Large intestine (tissue), 3 donors: Measurements from ENCODE around the gene ADAM23. TPM values are rescaled to one million over a fixed set of nuclear protein-coding genes. Genes with fewer than 3 reads are reported as not detected.

Source experiments
- DNase-seq, 2 donors: peaks; one replicate each; pipeline versions ENCODE4 v3.0.0 to v3.0.0-alpha.2; 2013
- H3K27ac ChIP-seq: one replicate; pipeline ENCODE4 v1.5.1; 2013; ENCODE audit warnings: low read length
- H3K27me3 ChIP-seq: 2 replicates; pipeline ENCODE4 v1.6.1; 2013; ENCODE audit warnings: low read length; ENCODE audit not compliant: control insufficient read depth, insufficient read depth
- H3K36me3 ChIP-seq: 2 replicates; pipeline ENCODE4 v1.6.1; 2013; ENCODE audit warnings: low read length; ENCODE audit not compliant: control insufficient read depth, insufficient read depth
- H3K4me1 ChIP-seq: one replicate; pipeline ENCODE4 v1.6.1; 2013; ENCODE audit warnings: low read length; ENCODE audit not compliant: control insufficient read depth, insufficient read depth
- H3K4me3 ChIP-seq: one replicate; pipeline ENCODE4 v1.5.1; 2013; ENCODE audit warnings: low read length
- H3K9me3 ChIP-seq: one replicate; pipeline ENCODE4 v1.6.1; 2013; ENCODE audit warnings: mild to moderate bottlenecking, low read depth, low read length, moderate library complexity; ENCODE audit not compliant: control insufficient read depth
- WGBS: methylation state at CpG from one replicate; pipeline ENCODE4 v1.1.5; 2013; ENCODE audit warnings: low lambda C conversion rate; ENCODE audit not compliant: insufficient coverage; 5-methylcytosine and 5-hydroxymethylcytosine counted together
- polyA plus RNA-seq: library from polyadenylated mRNA; unstranded; fragments of 120-200 nt; gene quantifications from one replicate; pipeline ENCODE4 v1.2.1, GENCODE V29; 2013

The ADAM23 gene
- polyA plus RNA-seq, 1 donor: 3.3 TPM

DNA sequence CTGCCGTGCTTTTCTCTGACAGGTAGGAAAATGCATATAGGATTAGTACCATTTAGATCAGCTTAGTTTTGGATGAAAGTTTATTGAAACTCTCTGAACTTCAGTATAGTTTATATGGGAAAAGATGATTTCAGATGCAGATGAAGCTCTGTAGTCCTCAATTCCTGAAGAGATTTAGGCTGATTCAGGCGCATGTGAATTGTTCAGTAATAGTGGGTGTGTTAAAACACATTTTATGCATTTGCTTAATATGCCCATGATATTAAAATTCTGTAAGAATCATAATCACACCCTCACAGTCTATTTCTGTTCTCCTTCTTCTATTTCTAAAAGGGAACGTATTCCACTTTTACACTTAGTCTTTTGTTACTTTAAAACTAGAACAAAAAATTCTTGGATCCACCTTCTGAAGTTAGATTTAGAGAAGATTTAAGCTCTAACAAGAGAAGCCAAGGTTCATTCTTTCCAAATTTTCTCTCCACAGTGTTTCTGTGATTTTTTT, 154.4 kb downstream of the ADAM23 start:
- Histone ChIP-seq H3K36me3 (no peaks in the 10 kb centered on the region), H3K4me1 (no peaks in the 10 kb centered on the region), H3K27ac (no peak overlapping the region), H3K27me3 (no peaks in the 10 kb centered on the region), H3K4me3 (no peak overlapping the region), H3K9me3 (no peaks in the 10 kb centered on the region)
- WGBS: 100% methylated on average over 1 of the region's 3 CpGs
- DNase-seq: no peak

DNA sequence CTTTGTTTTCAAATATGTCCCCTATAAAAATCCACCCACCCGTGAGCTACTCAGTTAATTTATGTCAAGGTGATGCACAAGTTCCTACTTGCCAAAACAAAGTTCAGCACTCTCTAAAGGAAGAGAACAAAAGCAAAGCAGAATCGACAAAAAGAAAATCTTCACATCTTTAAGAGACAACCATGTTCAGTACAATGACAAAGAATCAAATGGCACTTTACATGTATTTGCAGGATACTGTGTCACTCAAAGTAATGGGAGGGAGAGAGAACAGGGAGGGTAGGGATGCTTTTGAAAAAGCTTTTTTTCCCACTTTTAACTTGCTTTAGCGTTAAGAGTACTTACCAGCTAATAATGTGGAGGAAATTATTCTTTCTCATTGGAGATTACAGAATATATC, 159.9 kb downstream of the ADAM23 start:
- 83% methylated on average over 1 of the region's 3 CpGs for WGBS
- no peaks in the 10 kb centered on the region for H3K36me3 ChIP-seq
- no peak overlapping the region for H3K4me3 ChIP-seq
- H3K9me3 ChIP-seq: no peaks in the 10 kb centered on the region
- H3K27ac ChIP-seq: no peak overlapping the region
- H3K27me3 ChIP-seq: no peaks in the 10 kb centered on the region
- no peak for DNase-seq
- no peaks in the 10 kb centered on the region for H3K4me1 ChIP-seq

DNA sequence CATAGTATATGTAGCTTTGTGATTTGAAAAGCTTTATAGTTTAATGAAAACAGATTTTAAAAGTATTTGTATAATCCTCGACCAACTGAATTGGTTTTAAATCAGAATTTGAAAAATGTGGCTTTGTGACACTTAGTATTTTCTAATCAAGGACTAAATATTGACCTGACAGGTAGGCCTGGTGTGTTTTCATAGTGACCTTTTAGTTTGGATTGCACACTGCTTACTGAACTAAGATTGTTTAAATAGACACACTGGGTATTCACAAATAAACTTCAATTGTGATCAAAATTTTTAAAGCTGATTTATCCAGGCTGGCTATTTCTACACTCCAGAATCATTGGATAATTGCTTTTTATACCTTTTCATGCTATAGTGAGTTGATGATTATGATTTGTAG, 167.1 kb downstream of the ADAM23 start:
- DNase-seq: no peak
- 40% methylated on average over 1 of the region's 1 CpG for WGBS

DNA sequence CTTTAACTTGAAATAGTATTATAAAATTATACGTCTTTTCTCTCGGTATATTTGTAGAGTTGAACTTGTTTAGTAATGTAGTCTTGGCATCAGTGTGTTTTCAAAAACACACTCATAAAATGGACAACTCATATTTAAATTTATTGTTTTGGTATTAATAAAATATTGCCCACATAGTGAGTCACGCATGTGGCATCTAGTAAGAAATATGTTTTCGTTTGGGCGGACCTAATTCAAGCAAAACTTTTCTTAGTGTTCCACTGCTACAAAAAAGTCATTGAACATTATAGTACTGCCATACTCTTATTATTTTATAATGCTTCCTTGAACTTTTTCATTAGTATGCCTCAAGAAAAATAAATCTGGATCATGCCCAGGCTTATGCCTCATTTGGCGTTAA, 167.9 kb downstream of the ADAM23 start:
- DNase-seq: no peak
- Histone ChIP-seq H3K36me3 (no peaks in the 10 kb centered on the region), H3K4me1 (no peaks in the 10 kb centered on the region), H3K27me3 (no peaks in the 10 kb centered on the region), H3K9me3 (no peaks in the 10 kb centered on the region), H3K4me3 (no peak overlapping the region), H3K27ac (no peak overlapping the region)
- WGBS: 100% methylated on average over 1 of the region's 6 CpGs

More for the DNA sequence above, 167.1 kb downstream of the ADAM23 start:
- Histone ChIP-seq H3K36me3 (no peaks in the 10 kb centered on the region), H3K4me3 (no peak overlapping the region), H3K27me3 (no peaks in the 10 kb centered on the region), H3K9me3 (no peaks in the 10 kb centered on the region), H3K4me1 (no peaks in the 10 kb centered on the region), H3K27ac (no peak overlapping the region)

DNA sequence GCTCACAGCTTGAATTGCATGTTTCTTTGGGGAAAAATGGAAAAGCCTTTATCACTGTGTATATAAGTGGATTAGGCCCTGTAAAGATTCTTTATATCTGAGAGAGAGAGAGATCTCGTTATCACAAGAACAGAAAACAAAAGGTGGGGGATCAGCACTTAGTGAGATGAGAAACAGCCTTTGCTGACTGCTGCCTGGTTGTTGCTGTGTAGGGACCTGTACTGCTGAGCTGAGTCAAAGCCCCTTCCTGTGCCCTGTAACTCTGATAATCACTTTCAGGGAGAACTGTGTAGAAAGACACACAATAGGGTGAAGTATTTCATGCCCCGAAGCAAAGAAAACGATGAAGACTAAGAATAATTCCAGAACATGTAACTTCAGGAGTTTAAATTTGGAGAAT, 168.4 kb downstream of the ADAM23 start:
- Histone ChIP-seq H3K27ac (no peak overlapping the region), H3K27me3 (no peaks in the 10 kb centered on the region), H3K4me3 (no peak overlapping the region), H3K36me3 (no peaks in the 10 kb centered on the region), H3K9me3 (no peaks in the 10 kb centered on the region), H3K4me1 (no peaks in the 10 kb centered on the region)
- WGBS: 40% methylated on average over 1 of the region's 3 CpGs
- DNase-seq: no peak

DNA sequence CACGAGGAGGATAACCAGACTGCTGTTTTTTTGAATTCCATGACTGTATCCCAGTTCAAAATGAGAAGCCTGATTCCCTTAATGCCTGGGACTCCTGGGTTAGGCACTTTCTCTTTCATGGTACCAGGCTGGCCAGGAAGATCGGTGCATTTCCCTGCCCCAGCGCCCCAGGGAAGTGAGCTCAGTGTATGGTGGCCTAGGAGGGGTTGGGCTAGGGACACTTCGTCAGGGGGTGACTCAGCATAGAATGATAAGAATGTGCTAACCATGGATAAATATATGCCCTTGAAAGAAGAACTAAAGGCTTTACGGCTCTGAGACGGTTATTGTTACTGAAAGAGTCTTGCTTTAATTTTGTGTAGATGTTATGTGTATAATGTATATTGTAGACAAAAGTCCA, 171.5 kb downstream of the ADAM23 start:
- WGBS: 73% methylated on average over 2 of the region's 6 CpGs
- Histone ChIP-seq H3K9me3 (no peaks in the 10 kb centered on the region), H3K4me1 (no peaks in the 10 kb centered on the region), H3K27me3 (no peaks in the 10 kb centered on the region), H3K27ac (no peak overlapping the region), H3K36me3 (no peaks in the 10 kb centered on the region), H3K4me3 (no peak overlapping the region)
- no peak for DNase-seq

DNA sequence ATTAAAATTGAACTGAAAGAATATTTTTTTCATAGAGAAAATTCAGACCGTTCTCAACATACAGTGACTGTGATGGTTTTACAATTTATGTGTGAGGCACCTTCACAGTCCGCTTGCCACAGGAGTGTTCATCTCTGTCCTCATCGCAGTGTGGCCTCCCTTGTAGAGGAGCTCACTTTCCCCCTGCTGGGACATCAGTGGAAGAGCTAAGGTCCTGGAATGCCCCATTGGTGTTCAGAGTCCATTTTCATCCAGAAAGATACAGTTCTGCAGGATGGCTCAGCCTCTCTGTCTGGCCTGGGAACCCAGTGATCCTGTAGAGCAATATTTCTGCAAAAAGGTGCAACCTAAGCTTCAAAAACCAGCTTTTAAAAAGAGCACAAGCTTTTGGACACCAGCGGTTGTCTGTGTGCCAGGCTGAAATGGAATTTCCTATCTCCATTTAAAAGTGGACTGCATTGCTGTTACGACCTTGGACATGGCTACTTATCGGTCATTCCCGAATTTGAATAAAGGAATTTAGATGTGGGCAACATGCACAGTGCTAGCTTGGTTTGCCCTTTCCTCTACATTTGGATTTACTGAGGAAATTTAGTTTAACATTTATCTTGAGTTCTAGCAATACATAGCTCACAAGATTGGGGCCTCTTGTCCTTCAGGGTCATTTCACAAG, 172.2 kb downstream of the ADAM23 start:
- DNase-seq: no peak
- Histone ChIP-seq H3K27ac (no peak overlapping the region), H3K36me3 (no peaks in the 10 kb centered on the region), H3K9me3 (no peaks in the 10 kb centered on the region), H3K27me3 (no peaks in the 10 kb centered on the region), H3K4me3 (no peak overlapping the region), H3K4me1 (no peaks in the 10 kb centered on the region)
- 50% methylated on average over 2 of the region's 7 CpGs for WGBS

DNA sequence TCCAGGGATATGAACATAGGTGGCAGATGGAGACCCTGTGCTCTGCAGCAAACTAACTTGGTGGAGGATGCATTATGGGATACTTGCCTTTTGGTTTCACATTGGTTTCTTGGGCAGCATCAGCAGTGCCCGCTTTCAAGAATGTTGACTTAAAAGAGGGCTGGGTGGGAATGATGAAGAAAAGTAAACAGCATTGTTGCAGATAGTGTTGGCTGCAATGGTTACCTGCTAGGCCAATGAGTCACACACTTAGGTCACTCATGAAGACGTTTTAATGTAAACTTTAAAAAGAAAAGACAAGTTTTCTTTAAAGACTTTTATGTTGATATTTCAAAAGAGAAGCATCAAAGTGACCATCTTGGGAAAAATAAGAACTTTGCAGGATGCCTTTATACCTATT, 172.8 kb downstream of the ADAM23 start:
- no peaks in the 10 kb centered on the region for H3K36me3 ChIP-seq
- H3K27ac ChIP-seq: no peak overlapping the region
- no peaks in the 10 kb centered on the region for H3K9me3 ChIP-seq
- no peaks in the 10 kb centered on the region for H3K27me3 ChIP-seq
- no peak overlapping the region for H3K4me3 ChIP-seq
- no peaks in the 10 kb centered on the region for H3K4me1 ChIP-seq
- no peak for DNase-seq
- WGBS: 47% methylated on average over 2 of the region's 2 CpGs

DNA sequence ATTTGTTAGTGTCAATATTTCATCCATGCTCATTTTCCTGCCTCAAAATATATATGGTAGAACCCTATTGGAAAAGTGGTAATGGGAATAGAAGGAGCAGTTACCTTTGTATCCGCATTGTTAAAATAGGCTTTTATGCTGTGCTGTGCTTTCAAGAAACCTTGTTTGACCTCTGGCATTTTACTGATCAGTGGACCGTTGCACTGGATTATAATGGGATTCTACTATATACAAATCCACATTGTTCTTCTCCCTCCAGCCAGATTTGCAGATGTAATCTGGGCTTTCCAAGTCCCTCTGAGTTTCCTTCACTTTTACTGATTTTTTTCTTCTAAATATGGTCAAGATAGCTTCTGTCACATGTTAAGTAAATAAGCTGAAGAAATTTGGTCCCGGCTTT, 175.7 kb downstream of the ADAM23 start:
- Histone ChIP-seq H3K27me3 (no peaks in the 10 kb centered on the region), H3K4me1 (no peaks in the 10 kb centered on the region), H3K27ac (no peak overlapping the region), H3K36me3 (no peaks in the 10 kb centered on the region), H3K4me3 (no peak overlapping the region), H3K9me3 (no peaks in the 10 kb centered on the region)
- no peak for DNase-seq
- WGBS: 100% methylated on average over 1 of the region's 3 CpGs

DNA sequence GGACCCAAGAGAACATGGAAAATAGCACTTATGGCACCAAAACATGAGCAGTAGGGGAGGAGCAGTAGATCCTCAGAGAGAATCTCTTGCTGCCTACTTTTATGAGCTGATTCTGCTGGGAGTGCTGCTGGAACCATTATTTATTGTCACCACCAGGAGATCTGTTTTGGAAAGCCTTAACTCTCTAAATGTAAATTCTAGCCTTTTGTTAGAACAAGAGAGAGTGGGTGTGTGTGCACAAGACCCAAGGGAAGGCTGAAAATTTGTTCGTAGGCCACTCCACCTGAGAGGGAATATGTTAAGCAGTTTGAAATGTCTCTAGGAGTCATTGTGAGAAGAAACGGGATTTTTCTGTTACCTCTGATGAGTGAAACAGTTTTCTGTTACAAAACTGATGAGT, 182.8 kb downstream of the ADAM23 start:
- 84% methylated on average over 2 of the region's 2 CpGs for WGBS
- Histone ChIP-seq H3K27ac (no peak overlapping the region), H3K4me1 (no peaks in the 10 kb centered on the region), H3K4me3 (no peak overlapping the region), H3K36me3 (no peaks in the 10 kb centered on the region), H3K9me3 (no peaks in the 10 kb centered on the region), H3K27me3 (no peaks in the 10 kb centered on the region)
- DNase-seq: no peak

DNA sequence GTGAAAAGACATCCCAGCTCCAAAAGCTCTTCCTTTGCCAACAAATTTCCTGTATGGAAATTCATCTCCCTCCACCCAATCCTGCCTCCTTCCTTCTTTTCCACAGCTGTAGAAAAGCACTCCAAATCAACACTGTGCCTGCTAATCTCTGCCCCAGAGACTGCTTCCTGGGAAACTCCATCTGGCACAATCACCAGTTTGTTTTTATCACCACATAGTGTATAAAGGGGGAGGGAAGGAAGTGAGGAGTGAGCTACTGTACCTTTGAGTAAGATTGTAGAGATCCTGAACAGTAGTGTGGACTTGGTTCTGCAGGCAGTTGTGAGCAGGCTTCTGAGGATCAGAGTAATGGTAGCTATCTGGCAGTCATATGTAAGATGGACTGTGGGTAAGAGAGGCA, 184.3 kb downstream of the ADAM23 start:
- Histone ChIP-seq H3K36me3 (no peaks in the 10 kb centered on the region), H3K4me3 (no peak overlapping the region), H3K9me3 (no peaks in the 10 kb centered on the region), H3K27me3 (no peaks in the 10 kb centered on the region), H3K4me1 (no peaks in the 10 kb centered on the region), H3K27ac (no peak overlapping the region)
- DNase-seq: no peak
